MM.1S (cell line): ENCODE data around the gene MCCC2.
"Not testable (repeated sequence)": the region's sequence is repeated elsewhere in the genome, so short reads cannot be mapped to it uniquely, and the experiment has no call there.

Experiments used
- DNase-seq: peaks from one replicate; pipeline ENCODE4 v3.0.0-alpha.2; 2015
- H2AFZ ChIP-seq: fragments of 300-600 bp; sonication (generic); 2 replicates; pipeline ENCODE4 v1.6.0; 2016; ENCODE audit warnings: antibody characterized with exemption, low read length
- H3F3A ChIP-seq: fragments of 300-600 bp; sonication (generic); 2 replicates; pipeline ENCODE4 v1.6.1; 2016; ENCODE audit warnings: mild to moderate bottlenecking, antibody characterized with exemption, low read length, moderate library complexity, mixed read lengths; ENCODE audit not compliant: insufficient read depth
- H3K27ac ChIP-seq: fragments of 300-600 bp; sonication (generic); 2 replicates; pipeline ENCODE4 v1.5.1; 2016; ENCODE audit warnings: mild to moderate bottlenecking, low read length
- H3K27me3 ChIP-seq: fragments of 300-600 bp; sonication (generic); replicated peaks from 2 replicates; pipeline ENCODE4 v1.6.0; 2016; ENCODE audit warnings: low read length; ENCODE audit not compliant: insufficient read depth
- H3K36me3 ChIP-seq: fragments of 300-600 bp; sonication (generic); replicated peaks from 2 replicates; pipeline ENCODE4 v1.6.1; 2016; ENCODE audit warnings: mild to moderate bottlenecking, low read length, mixed read lengths; ENCODE audit not compliant: insufficient read depth
- H3K4me1 ChIP-seq: fragments of 300-600 bp; sonication (generic); 2 replicates; pipeline ENCODE4 v1.6.1; 2016; ENCODE audit warnings: low read length, mixed read lengths
- H3K4me2 ChIP-seq: fragments of 300-600 bp; sonication (generic); 2 replicates; pipeline ENCODE4 v1.6.0; 2016; ENCODE audit warnings: low read depth, low read length
- H3K4me3 ChIP-seq: fragments of 300-600 bp; sonication (generic); 2 replicates; pipeline ENCODE4 v1.5.1; 2016; ENCODE audit warnings: low read length, mixed read lengths
- H3K79me2 ChIP-seq: fragments of 300-600 bp; sonication (generic); 2 replicates; pipeline ENCODE4 v1.6.1; 2016; ENCODE audit warnings: mixed run types, low read length, mixed read lengths
- H3K9ac ChIP-seq: fragments of 300-600 bp; sonication (generic); 2 replicates; pipeline ENCODE4 v1.6.1; 2016; ENCODE audit warnings: low read length, mixed read lengths
- H3K9me2 ChIP-seq: fragments of 300-600 bp; sonication (generic); replicated peaks from 2 replicates; pipeline ENCODE4 v1.6.1; 2016; ENCODE audit warnings: mild to moderate bottlenecking, low read length, mixed read lengths; ENCODE audit not compliant: insufficient read depth
- H3K9me3 ChIP-seq: fragments of 300-600 bp; sonication (generic); replicated peaks from 2 replicates; pipeline ENCODE4 v1.6.1; 2016; ENCODE audit warnings: mild to moderate bottlenecking, low read length, mixed read lengths; ENCODE audit not compliant: insufficient read depth
- H4K20me1 ChIP-seq: fragments of 300-600 bp; sonication (generic); 2 replicates; pipeline ENCODE4 v1.6.1; 2016; ENCODE audit warnings: mild to moderate bottlenecking, low read length, moderate library complexity, mixed read lengths; ENCODE audit not compliant: insufficient read depth
- CTCF ChIP-seq: fragments of 300-600 bp; sonication (generic); IDR thresholded peaks from 2 replicates; pipeline ENCODE4 v1.5.1; 2016; ENCODE audit warnings: antibody characterized with exemption, low read length, mixed read lengths
- EZH2 ChIP-seq: fragments of 300-600 bp; sonication (generic); optimal IDR thresholded peaks from 2 replicates; pipeline ENCODE3; 2017; ENCODE audit warnings: low read depth, mild to moderate bottlenecking, antibody characterized with exemption, low read length, mixed read lengths
- EZH2phosphoT487 ChIP-seq: fragments of 300-600 bp; sonication (generic); IDR thresholded peaks from 2 replicates; pipeline ENCODE4 v1.6.1; 2018; ENCODE audit warnings: antibody characterized with exemption, low read length

MCCC2 gene

GRCh38 chr5:71658916-71659662 is 71.9 kb downstream of the MCCC2 start:
- Histone ChIP-seq H3K9me2 (no peaks in the 10 kb centered on the region), H3K4me2 (no peak overlapping the region), H4K20me1 (no peaks in the 10 kb centered on the region), H3K36me3 (no peaks in the 10 kb centered on the region; the same call in 1 of the 2 replicates), H3K27ac (no peak overlapping the region), H3K27me3 (no peaks in the 10 kb centered on the region), H3F3A (no peaks in the 10 kb centered on the region), H2AFZ (no peak overlapping the region), H3K9me3 (no peaks in the 10 kb centered on the region), H3K79me2 (no peaks in the 10 kb centered on the region), H3K4me1 (no peaks in the 10 kb centered on the region), H3K4me3 (no peak overlapping the region), H3K9ac (no peak overlapping the region)
- no peak for TF ChIP-seq EZH2
- no peak for TF ChIP-seq EZH2phosphoT487
- TF ChIP-seq CTCF: no peak
- no peak for DNase-seq

GRCh38 chr5:71662381-71662780 is 75.2 kb downstream of the MCCC2 start:
- Histone ChIP-seq H2AFZ (no peak overlapping the region), H3K4me3 (no peak overlapping the region), H3K4me1 (no peaks in the 10 kb centered on the region), H4K20me1 (no peaks in the 10 kb centered on the region), H3K4me2 (no peak overlapping the region), H3K9me2 (no peaks in the 10 kb centered on the region), H3K36me3 (no peaks in the 10 kb centered on the region), H3K27me3 (no peaks in the 10 kb centered on the region), H3K79me2 (no peaks in the 10 kb centered on the region), H3K9me3 (no peaks in the 10 kb centered on the region), H3F3A (no peaks in the 10 kb centered on the region), H3K9ac (no peak overlapping the region), H3K27ac (no peak overlapping the region)
- DNase-seq: no peak
- TF ChIP-seq EZH2 (no peak), EZH2phosphoT487 (no peak), CTCF (no peak)

- Histone ChIP-seq H3F3A (no peaks in the 10 kb centered on the region), H4K20me1 (no peaks in the 10 kb centered on the region), H3K79me2 (no peaks in the 10 kb centered on the region), H3K27ac (no peak overlapping the region), H3K36me3 (no peaks in the 10 kb centered on the region), H3K9ac (no peak overlapping the region), H3K9me3 (no peaks in the 10 kb centered on the region), H3K4me2 (no peak overlapping the region), H3K9me2 (no peaks in the 10 kb centered on the region), H2AFZ (no peak overlapping the region), H3K27me3 (no peaks in the 10 kb centered on the region), H3K4me3 (no peak overlapping the region), H3K4me1 (no peaks in the 10 kb centered on the region)
- TF ChIP-seq EZH2phosphoT487 (no peak), EZH2 (no peak), CTCF (no peak)
- DNase-seq: no peak
Measured at GRCh38 chr5:71663191-71663969, 76.2 kb downstream of the MCCC2 start.

GRCh38 chr5:71664615-71665014 is 77.5 kb downstream of the MCCC2 start:
- not testable (repeated sequence) for H3K4me1 ChIP-seq, H3F3A ChIP-seq, DNase-seq, H2AFZ ChIP-seq, H3K27ac ChIP-seq, H3K9ac ChIP-seq, H3K9me3 ChIP-seq, H3K79me2 ChIP-seq, H3K9me2 ChIP-seq, H3K27me3 ChIP-seq, H3K4me3 ChIP-seq, H3K36me3 ChIP-seq, H3K4me2 ChIP-seq, H4K20me1 ChIP-seq
